Osteoblast (primary cell): ENCODE data around the gene CLEC19A. TPM values are rescaled to one million over a fixed set of nuclear protein-coding genes. Genes with fewer than 3 reads are reported as not detected.

Experiments used
- DNase-seq: peaks from one replicate; pipeline ENCODE4 v3.0.0; 2011; ENCODE audit warnings: low spot score, mixed read lengths; ENCODE audit not compliant: insufficient read length; ENCODE audit errors: missing footprints
- H2AFZ ChIP-seq: 2 replicates; pipeline ENCODE4 v1.6.0; 2011; ENCODE audit warnings: mild to moderate bottlenecking, low read length
- H3K27ac ChIP-seq: 2 replicates; pipeline ENCODE4 v1.5.1; 2011; ENCODE audit warnings: mild to moderate bottlenecking, low read depth, low read length, moderate library complexity
- H3K27me3 ChIP-seq: 2 replicates; pipeline ENCODE4 v1.6.0; 2012; ENCODE audit warnings: mild to moderate bottlenecking, control low read depth, inconsistent platforms, low read length, moderate library complexity; ENCODE audit not compliant: insufficient read depth
- H3K36me3 ChIP-seq: 2 replicates; pipeline ENCODE4 v1.5.1; 2011; ENCODE audit warnings: mild to moderate bottlenecking, low read length, control low read depth, moderate library complexity; ENCODE audit not compliant: insufficient read depth
- H3K4me1 ChIP-seq: 2 replicates; pipeline ENCODE4 v1.5.1; 2011; ENCODE audit warnings: mild to moderate bottlenecking, low read length, control low read depth, moderate library complexity; ENCODE audit not compliant: insufficient read depth
- H3K4me2 ChIP-seq: 2 replicates; pipeline ENCODE4 v1.6.0; 2011; ENCODE audit warnings: mild to moderate bottlenecking, low read length; ENCODE audit not compliant: insufficient read depth
- H3K4me3 ChIP-seq: fragments of 200-600 bp; sonication (generic); 3 replicates; pipeline ENCODE4 v1.5.1; 2012; ENCODE audit warnings: mild to moderate bottlenecking, low read length, inconsistent platforms; ENCODE audit not compliant: insufficient read depth
- H3K79me2 ChIP-seq: 2 replicates; pipeline ENCODE4 v1.6.0; 2012; ENCODE audit warnings: mild to moderate bottlenecking, low read length, control low read depth, inconsistent platforms; ENCODE audit not compliant: insufficient read depth
- H3K9me3 ChIP-seq: 2 replicates; pipeline ENCODE4 v1.5.1; 2011; ENCODE audit warnings: low read depth, low read length, control low read depth
- H4K20me1 ChIP-seq: 2 replicates; pipeline ENCODE4 v1.6.0; 2012; ENCODE audit warnings: mild to moderate bottlenecking, low read length, control low read depth; ENCODE audit not compliant: insufficient read depth
- CTCF ChIP-seq: IDR thresholded peaks from 2 replicates; pipeline ENCODE4 v1.5.1; 2011; ENCODE audit warnings: mild to moderate bottlenecking, low read depth, low read length, moderate library complexity; ENCODE audit errors: extremely low read depth
- total RNA-seq: library from RNA; depleted of rRNA; stranded (reverse); fragments of >200 nt; gene quantifications from 2 replicates; pipeline ENCODE4 v1.2.3, GENCODE V29; 2012

The CLEC19A gene
- total RNA-seq, 1 donor = not detected

DNA sequence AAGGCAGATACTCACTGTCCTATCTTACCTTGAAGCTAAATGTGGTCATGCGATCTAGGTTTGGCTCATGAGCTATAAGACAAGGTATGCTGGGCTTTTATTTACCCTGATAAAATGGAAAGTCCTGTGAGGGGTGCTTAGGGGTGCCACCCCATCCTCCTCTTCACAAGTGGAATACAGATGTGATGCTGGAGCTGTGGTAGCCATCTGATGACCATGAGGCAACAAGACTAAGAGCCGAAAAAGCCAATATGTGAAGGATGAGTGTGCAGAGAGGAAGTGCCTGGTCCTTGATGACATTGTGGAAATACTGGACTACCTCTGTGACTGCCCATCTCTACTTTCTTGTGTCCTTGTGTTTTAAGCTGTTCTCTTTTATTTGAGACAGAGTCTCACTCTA, 74.0 kb downstream of the CLEC19A start:
- DNase-seq = no peak
- H3K4me2 ChIP-seq = no peak overlapping the region

More for the DNA sequence above, 74.0 kb downstream of the CLEC19A start:
- Histone ChIP-seq H4K20me1 (no peaks in the 10 kb centered on the region), H3K4me1 (no peaks in the 10 kb centered on the region), H3K9me3 (no peaks in the 10 kb centered on the region), H2AFZ (no peak overlapping the region), H3K4me3 (no peak overlapping the region), H3K36me3 (no peaks in the 10 kb centered on the region), H3K27ac (no peak overlapping the region), H3K79me2 (no peaks in the 10 kb centered on the region), H3K27me3 (no peaks in the 10 kb centered on the region)
- no peak for TF ChIP-seq CTCF

Other genes starting within 250 kb of the CLEC19A start
- 17.4 and 20.3 TPM in 2 replicates for gene COQ7, start 218.1 kb upstream of the CLEC19A start, total RNA-seq
- gene ITPRIPL2, start 171.8 kb upstream of the CLEC19A start, total RNA-seq = 58.6 and 59.4 TPM in 2 replicates
- under 0.01 and 0.29 TPM in 2 replicates for gene SYT17, start 117.5 kb upstream of the CLEC19A start, total RNA-seq
- under 0.01 TPM in 1 of 2 replicates, not detected in the other for gene TMC5, start 132.2 kb downstream of the CLEC19A start, total RNA-seq
- 74.3 and 77.1 TPM in 2 replicates for gene GDE1, start 236.4 kb downstream of the CLEC19A start, total RNA-seq
- 8.3 and 11.8 TPM in 2 replicates for gene CCP110, start 238.2 kb downstream of the CLEC19A start, total RNA-seq